ENCODE results near the gene DCUN1D3. TPM values are rescaled to one million over a fixed set of nuclear protein-coding genes. Genes with fewer than 3 reads are reported as not detected.

DCUN1D3 gene
- total RNA-seq, 1 experiment from 2014 or later, result 16.4 TPM

DNA sequence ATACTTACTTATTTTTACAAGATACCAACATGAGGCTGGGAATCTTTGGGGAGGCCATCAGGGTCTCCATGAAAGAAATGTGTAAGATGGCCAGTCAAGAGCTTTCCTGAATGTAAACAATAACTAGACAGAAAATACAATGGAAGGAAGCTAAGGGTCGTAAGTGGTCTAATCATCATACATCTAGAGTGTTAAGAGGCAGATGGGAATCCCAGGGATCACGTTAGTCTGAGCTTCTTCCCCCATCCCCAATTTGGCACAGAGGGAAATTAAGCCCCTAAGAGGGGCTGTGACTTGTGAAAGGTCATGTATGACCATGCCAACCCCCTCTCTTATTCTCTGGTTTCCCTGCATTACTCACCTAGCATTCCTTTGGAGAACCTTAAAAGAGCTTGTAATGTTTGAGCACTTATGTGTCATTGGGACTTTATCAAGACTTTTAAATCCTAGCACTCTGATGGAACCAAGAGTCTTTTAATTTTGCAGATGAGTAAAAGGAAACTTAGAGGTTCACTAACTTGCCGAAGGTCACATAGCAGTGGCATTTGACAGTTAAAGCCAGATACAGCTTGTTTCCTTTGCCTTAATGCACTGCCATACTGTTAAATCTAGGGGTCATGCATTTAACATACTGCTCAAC lies 46.1 kb downstream of the DCUN1D3 start:
- CTCF ChIA-PET, result interaction anchor here (0.8 kb wide), 1 partner anchor 27 kb away, joined by 3 read pairs; no protein-coding TSS in a partner anchor
- BruUV-seq (replicated peaks), result no TSS peak

More for the DNA sequence above, 46.1 kb downstream of the DCUN1D3 start:
- Histone ChIP-seq H3K27ac (ENCODE audit: low read depth, low read length) (no peak overlapping the region), H3K9ac (ENCODE audit: low read length) (no peak overlapping the region), H3K9me3 (ENCODE audit: control insufficient read depth in 1 of 2, insufficient read depth in 1 of 2, low read depth in 1 of 2, low read length in 2 of 2) (no peaks in the 10 kb centered on the region), H3K4me3 (replicated peaks in 1 of 2; ENCODE audit: low read depth in 1 of 2, low read length in 2 of 2) (no peak overlapping the region), H3K36me3 (ENCODE audit: control insufficient read depth in 1 of 2, insufficient read depth in 2 of 2, low read length in 2 of 2) (peaks cover 5 to 6% of the 10 kb centered on the region in 2 experiments; a peak in 2 of 4 replicates), H3K79me2 (ENCODE audit: insufficient read depth, low read length) (no peaks in the 10 kb centered on the region), H3K4me2 (ENCODE audit: low read length) (no peak overlapping the region), H3K9me2 (ENCODE audit: insufficient read depth) (no peaks in the 10 kb centered on the region), H2AFZ (ENCODE audit: low read depth, low read length, poor library complexity, severe bottlenecking) (no peak overlapping the region), H4K20me1 (ENCODE audit: insufficient read depth) (no peaks in the 10 kb centered on the region), H3K27me3 (ENCODE audit: insufficient read depth, low read length) (no peaks in the 10 kb centered on the region), H3K4me1 (ENCODE audit: control insufficient read depth in 1 of 2, insufficient read depth in 2 of 2, low read length in 2 of 2) (peaks cover 19 to 22% of the 10 kb centered on the region in 2 experiments)
- ChIA-PET POLR2A (no interaction called here), RAD21 (ENCODE audit: low non-redundant PET in 1 of 2, low total read pairs in 2 of 2, uncharacterized antibody in 2 of 2, unreplicated experiment in 2 of 2) (no interaction called here)
- intact Hi-C loops (cut with micrococcal nuclease), result loop anchor here (5.0 kb wide), 3 partner anchors 48 to 1823 kb away; partner anchors contain the start of genes DCUN1D3, LDAF1 and LYRM1
- no peak for TF ChIP-seq SIN3A (IDR thresholded peaks at IDR 0.05; ENCODE audit: low read depth)
- no peak for TF ChIP-seq ZNF274 (IDR thresholded peaks at IDR 0.05; ENCODE audit: low read depth, low read length)
- TF ChIP-seq ZFX (IDR thresholded peaks at IDR 0.05), result no peak
- no peak for TF ChIP-seq SRF (IDR thresholded peaks at IDR 0.05; ENCODE audit: low read depth)
- TF ChIP-seq EGR1 (IDR thresholded peaks at IDR 0.05; ENCODE audit: low read depth), result no peak
- no peak for TF ChIP-seq POLR2A (IDR thresholded peaks at IDR 0.05; ENCODE audit: borderline replicate concordance, extremely low read depth, insufficient read depth, insufficient read length)
- TF ChIP-seq SP1 (IDR thresholded peaks at IDR 0.05; ENCODE audit: low read depth), result no peak
- TF ChIP-seq TCF7L2 (IDR thresholded peaks at IDR 0.05; ENCODE audit: borderline replicate concordance, extremely low read depth, insufficient read depth, insufficient read length), result no peak
- no peak for TF ChIP-seq EZH2phosphoT487 (IDR thresholded peaks at IDR 0.05; ENCODE audit: borderline replicate concordance)
- no peak for TF ChIP-seq ATF3 (IDR thresholded peaks at IDR 0.05)
- TF ChIP-seq RAD21 (IDR thresholded peaks at IDR 0.05; ENCODE audit: low read depth), result no peak
- TF ChIP-seq EZH2 (IDR thresholded peaks at IDR 0.05), result no peak
- TF ChIP-seq POLR2AphosphoS5 (IDR thresholded peaks at IDR 0.05; ENCODE audit: low read depth, low read length), result no peak
- TF ChIP-seq, protein P1, sequence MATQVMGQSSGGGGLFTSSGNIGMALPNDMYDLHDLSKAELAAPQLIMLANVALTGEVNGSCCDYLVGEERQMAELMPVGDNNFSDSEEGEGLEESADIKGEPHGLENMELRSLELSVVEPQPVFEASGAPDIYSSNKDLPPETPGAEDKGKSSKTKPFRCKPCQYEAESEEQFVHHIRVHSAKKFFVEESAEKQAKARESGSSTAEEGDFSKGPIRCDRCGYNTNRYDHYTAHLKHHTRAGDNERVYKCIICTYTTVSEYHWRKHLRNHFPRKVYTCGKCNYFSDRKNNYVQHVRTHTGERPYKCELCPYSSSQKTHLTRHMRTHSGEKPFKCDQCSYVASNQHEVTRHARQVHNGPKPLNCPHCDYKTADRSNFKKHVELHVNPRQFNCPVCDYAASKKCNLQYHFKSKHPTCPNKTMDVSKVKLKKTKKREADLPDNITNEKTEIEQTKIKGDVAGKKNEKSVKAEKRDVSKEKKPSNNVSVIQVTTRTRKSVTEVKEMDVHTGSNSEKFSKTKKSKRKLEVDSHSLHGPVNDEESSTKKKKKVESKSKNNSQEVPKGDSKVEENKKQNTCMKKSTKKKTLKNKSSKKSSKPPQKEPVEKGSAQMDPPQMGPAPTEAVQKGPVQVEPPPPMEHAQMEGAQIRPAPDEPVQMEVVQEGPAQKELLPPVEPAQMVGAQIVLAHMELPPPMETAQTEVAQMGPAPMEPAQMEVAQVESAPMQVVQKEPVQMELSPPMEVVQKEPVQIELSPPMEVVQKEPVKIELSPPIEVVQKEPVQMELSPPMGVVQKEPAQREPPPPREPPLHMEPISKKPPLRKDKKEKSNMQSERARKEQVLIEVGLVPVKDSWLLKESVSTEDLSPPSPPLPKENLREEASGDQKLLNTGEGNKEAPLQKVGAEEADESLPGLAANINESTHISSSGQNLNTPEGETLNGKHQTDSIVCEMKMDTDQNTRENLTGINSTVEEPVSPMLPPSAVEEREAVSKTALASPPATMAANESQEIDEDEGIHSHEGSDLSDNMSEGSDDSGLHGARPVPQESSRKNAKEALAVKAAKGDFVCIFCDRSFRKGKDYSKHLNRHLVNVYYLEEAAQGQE (IDR thresholded peaks at IDR 0.05; ENCODE audit: low read depth), result no peak
- ATAC-seq, result no peak
- no peak for DNase-seq (ENCODE audit: low read depth, low spot score)
